Peyer's patch (tissue), 4 donors: ENCODE results near the gene MFSD8.

Experiments
- CTCF ChIP-seq, 6 experiments: fragments of 450-650 bp in 4 of 6; fragments of 200-600 bp in 2 of 6; sonication (generic) in 1 of 6; IDR thresholded peaks; one replicate each; pipeline ENCODE4 v1.5.1; 2017 to 2019; ENCODE audit warnings: antibody characterized with exemption in 6 of 6, mild to moderate bottlenecking in 3 of 6, moderate library complexity in 1 of 6
- POLR2A ChIP-seq, 2 donors: fragments of 450-650 bp; IDR thresholded peaks; one replicate each; pipeline ENCODE4 v1.5.1; 2017; ENCODE audit warnings: antibody characterized with exemption in 2 of 2, mild to moderate bottlenecking in 2 of 2, moderate library complexity in 2 of 2

GRCh38 chr4:127889903-127890302 lies 75.1 kb downstream of the MFSD8 start:
- TF ChIP-seq CTCF (IDR thresholded peaks at IDR 0.05) = no peak
- no peak for TF ChIP-seq POLR2A (IDR thresholded peaks at IDR 0.05)
